Bronchial epithelial cell (primary cell): ENCODE results near the gene PROSER1. TPM values are rescaled to one million over a fixed set of nuclear protein-coding genes. Genes with fewer than 3 reads are reported as not detected.

Experiments used
- DNase-seq: peaks from one replicate; pipeline ENCODE4 v3.0.0-alpha.2; 2010; ENCODE audit warnings: low read depth
- FAIRE-seq: peaks from 2 replicates; lab custom pipeline; 2011; peaks lifted over from hg19 to GRCh38; lab: Jason Lieb, UNC
- H3K27me3 ChIP-seq: 2 replicates; pipeline ENCODE4 v1.5.1; 2011; ENCODE audit warnings: low read length; ENCODE audit not compliant: control insufficient read depth, insufficient read depth
- H3K36me3 ChIP-seq: 2 replicates; pipeline ENCODE4 v1.5.1; 2011; ENCODE audit warnings: low read length; ENCODE audit not compliant: control insufficient read depth, insufficient read depth
- H3K4me3 ChIP-seq: 2 replicates; pipeline ENCODE4 v1.5.1; 2011; ENCODE audit warnings: mild to moderate bottlenecking, low read depth, low read length, control low read depth
- total RNA-seq: library from RNA; depleted of rRNA; stranded (reverse); fragments of >200 nt; gene quantifications from 2 replicates; pipeline ENCODE4 v1.2.1, GENCODE V29; 2014
- TF ChIP-seq, protein P1 (sequence below): IDR thresholded peaks from 2 replicates; pipeline ENCODE4 v1.5.1; 2011; ENCODE audit warnings: mild to moderate bottlenecking, moderate library complexity, low read length, control low read depth, inconsistent platforms; ENCODE audit not compliant: insufficient read depth, severe bottlenecking

Gene PROSER1
- total RNA-seq, 1 donor from 2014 or later, result 9.5 TPM

GRCh38 chr13:39036212-39036611, 1.7 kb downstream of the PROSER1 start:
- H3K4me3 ChIP-seq, result peak overlapping the region; percentile 91
- TF ChIP-seq, protein P1, sequence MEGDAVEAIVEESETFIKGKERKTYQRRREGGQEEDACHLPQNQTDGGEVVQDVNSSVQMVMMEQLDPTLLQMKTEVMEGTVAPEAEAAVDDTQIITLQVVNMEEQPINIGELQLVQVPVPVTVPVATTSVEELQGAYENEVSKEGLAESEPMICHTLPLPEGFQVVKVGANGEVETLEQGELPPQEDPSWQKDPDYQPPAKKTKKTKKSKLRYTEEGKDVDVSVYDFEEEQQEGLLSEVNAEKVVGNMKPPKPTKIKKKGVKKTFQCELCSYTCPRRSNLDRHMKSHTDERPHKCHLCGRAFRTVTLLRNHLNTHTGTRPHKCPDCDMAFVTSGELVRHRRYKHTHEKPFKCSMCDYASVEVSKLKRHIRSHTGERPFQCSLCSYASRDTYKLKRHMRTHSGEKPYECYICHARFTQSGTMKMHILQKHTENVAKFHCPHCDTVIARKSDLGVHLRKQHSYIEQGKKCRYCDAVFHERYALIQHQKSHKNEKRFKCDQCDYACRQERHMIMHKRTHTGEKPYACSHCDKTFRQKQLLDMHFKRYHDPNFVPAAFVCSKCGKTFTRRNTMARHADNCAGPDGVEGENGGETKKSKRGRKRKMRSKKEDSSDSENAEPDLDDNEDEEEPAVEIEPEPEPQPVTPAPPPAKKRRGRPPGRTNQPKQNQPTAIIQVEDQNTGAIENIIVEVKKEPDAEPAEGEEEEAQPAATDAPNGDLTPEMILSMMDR, result no peak
- H3K27me3 ChIP-seq, result no peaks in the 10 kb centered on the region
- H3K36me3 ChIP-seq, result peaks cover 2% of the 10 kb centered on the region
- DNase-seq (peak; percentile 47), FAIRE-seq (no peak)

DNA sequence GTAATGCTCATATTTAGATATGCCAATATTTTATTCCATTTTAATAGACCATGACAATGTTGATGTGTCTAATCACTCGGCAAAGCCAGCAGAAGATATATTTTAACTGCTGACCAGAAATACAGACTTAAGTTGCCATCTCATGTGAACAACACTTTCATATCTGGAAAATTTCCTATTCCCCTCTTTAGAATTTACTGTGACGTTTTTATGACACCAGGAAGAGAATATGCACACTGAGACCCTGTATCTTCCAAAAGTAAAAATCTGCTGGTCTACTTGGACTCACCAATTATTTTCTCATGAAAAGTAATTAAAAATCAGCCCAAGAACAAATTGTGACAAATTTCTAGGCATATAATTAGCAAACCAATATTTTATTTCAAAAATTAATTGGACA, 2.1 kb downstream of the PROSER1 start:
- H3K4me3 ChIP-seq, result peak overlapping the region; percentile 91
- FAIRE-seq, result no peak
- TF ChIP-seq, protein P1, result no peak

DNA sequence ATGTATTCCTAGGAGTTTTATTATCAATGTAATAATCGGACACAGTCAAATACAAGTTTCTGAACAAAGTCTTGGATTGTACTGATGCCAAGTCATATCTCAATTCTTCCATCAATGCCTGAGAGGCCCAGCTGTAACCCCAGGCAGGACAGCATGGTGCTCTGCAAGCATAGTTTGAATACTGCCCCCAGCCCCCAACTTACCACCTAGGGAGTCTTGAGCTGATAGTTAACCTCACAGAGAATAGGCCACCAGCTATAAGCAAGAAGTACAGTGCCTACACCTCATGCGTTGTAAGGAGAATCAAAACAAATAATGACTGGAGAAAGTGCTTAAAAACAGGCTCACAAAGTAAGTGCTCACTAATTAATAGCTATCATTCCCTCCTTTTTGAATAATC, 2.7 kb downstream of the PROSER1 start:
- DNase-seq (no peak), FAIRE-seq (no peak)
- H3K36me3 ChIP-seq, result peaks cover 4% of the 10 kb centered on the region
- no peaks in the 10 kb centered on the region for H3K27me3 ChIP-seq
- TF ChIP-seq, protein P1, result no peak
- H3K4me3 ChIP-seq, result peak overlapping the region; percentile 91

More for the DNA sequence above, 2.1 kb downstream of the PROSER1 start:
- Histone ChIP-seq H3K27me3 (no peaks in the 10 kb centered on the region), H3K36me3 (peaks cover 2% of the 10 kb centered on the region)
- no peak for DNase-seq

DNA sequence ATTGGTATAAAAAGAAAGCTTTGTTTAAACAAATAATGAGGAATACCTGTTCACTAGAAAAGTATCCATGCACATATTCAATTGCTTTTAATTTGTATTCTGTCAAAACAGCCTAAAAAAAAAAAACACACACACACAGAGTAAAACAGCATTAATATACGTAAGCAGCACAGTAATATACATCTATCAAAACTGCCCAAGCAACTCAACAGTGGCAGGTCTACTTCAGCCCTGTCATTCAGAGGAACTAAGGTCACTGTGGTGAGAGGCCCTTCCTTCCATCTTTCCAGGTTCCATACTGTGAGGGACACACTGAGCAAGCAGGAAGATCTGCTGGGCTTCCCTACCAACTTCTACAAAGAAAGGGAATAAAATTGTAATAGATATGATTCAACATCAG, 3.8 kb downstream of the PROSER1 start:
- Histone ChIP-seq H3K4me3 (no peak overlapping the region), H3K36me3 (peaks cover 4% of the 10 kb centered on the region), H3K27me3 (no peaks in the 10 kb centered on the region)
- TF ChIP-seq, protein P1, result no peak
- no peak for DNase-seq
- FAIRE-seq, result no peak

- Histone ChIP-seq H3K27me3 (no peaks in the 10 kb centered on the region), H3K4me3 (no peak overlapping the region), H3K36me3 (peaks cover 5% of the 10 kb centered on the region)
- no peak for DNase-seq
- TF ChIP-seq, protein P1, result no peak
- no peak for FAIRE-seq
Measured at GRCh38 chr13:39032150-39032549, 5.7 kb downstream of the PROSER1 start.

GRCh38 chr13:39025433-39025839, 12.5 kb downstream of the PROSER1 start:
- no peak for FAIRE-seq
- TF ChIP-seq, protein P1, result no peak
- Histone ChIP-seq H3K36me3 (peaks cover 8% of the 10 kb centered on the region), H3K4me3 (no peak overlapping the region), H3K27me3 (no peaks in the 10 kb centered on the region)
- DNase-seq, result no peak
